Prostate gland (tissue), 2 donors: ENCODE results near the gene TREX2.

Experiments
- CTCF ChIP-seq, 4 experiments: fragments of 200-600 bp in 2 of 4; fragments of 450-650 bp in 2 of 4; sonication (generic) in 2 of 4; IDR thresholded peaks; 1 replicate in 3 of 4; 2 replicates in 1 of 4; pipeline ENCODE4 v1.5.1; 2016 to 2019; ENCODE audit warnings: antibody characterized with exemption in 4 of 4, mild to moderate bottlenecking in 2 of 4, moderate library complexity in 2 of 4
- POLR2A ChIP-seq: fragments of 450-650 bp; IDR thresholded peaks from one replicate; pipeline ENCODE4 v1.6.1; 2016; ENCODE audit warnings: antibody characterized with exemption, mild to moderate bottlenecking
- POLR2AphosphoS5 ChIP-seq: sonication (generic); formaldehyde crosslinking; IDR thresholded peaks from one replicate; pipeline ENCODE4 v1.6.1; 2017; ENCODE audit warnings: antibody characterized with exemption

GRCh38 chrX:153445856-153446635 is at the start of gene TREX2:
- TF ChIP-seq CTCF (IDR thresholded peaks at IDR 0.05) (no peak), POLR2A (no peak), POLR2AphosphoS5 (no peak)
